K562 (cell line): ENCODE results near the gene DACT1. TPM values are rescaled to one million over a fixed set of nuclear protein-coding genes. Genes with fewer than 3 reads are reported as not detected.

Experiments used
- NFE2 ChIP-seq: IDR thresholded peaks from 2 replicates; pipeline ENCODE4 v1.6.1; 2014; ENCODE audit warnings: antibody characterized with exemption, low read depth
- RNF2 ChIP-seq: sonication (generic); IDR thresholded peaks from 2 replicates; pipeline ENCODE4 v1.6.1; 2016
- ZNF184 ChIP-seq: sonication (generic); formaldehyde crosslinking; IDR thresholded peaks from 2 replicates; pipeline ENCODE4 v1.5.0; 2020; ENCODE audit warnings: missing genetic modification reagents
- polyA plus RNA-seq, 8 experiments: library from polyadenylated mRNA; depleted of rRNA in 4 of 8; stranded (reverse) in 5 of 8; unstranded in 3 of 8; fragments of >200 nt; fragmentation: Nextera tagmentation in 2 of 8; fragmentation: Illumina TruSeq in 1 of 8; extraction: Ambion mirVana in 2 of 8; extraction: Trizol in 1 of 8; gene quantifications; 2 replicates each; pipeline versions ENCODE4 v1.2.1 to v1.2.3, GENCODE V29; 2011 to 2014; ENCODE audit warnings: inconsistent platforms in 1 of 8, missing spikeins in 1 of 8
- total RNA-seq, 7 experiments: library from RNA; depleted of rRNA in 6 of 7; stranded (reverse); fragments of >200 nt in 6 of 7; fragmentation: Illumina TruSeq in 2 of 7; extraction: Trizol in 2 of 7; gene quantifications; 2 replicates each; pipeline versions ENCODE4 v1.2.1 to v1.2.3, GENCODE V29; 2011 to 2021; ENCODE audit warnings: low replicate concordance in 1 of 7
- TF ChIP-seq, protein P1 (sequence below): fragments of 450-650 bp; formaldehyde crosslinking; IDR thresholded peaks from 2 replicates; pipeline ENCODE4 v1.4.0; 2020; ENCODE audit warnings: mild to moderate bottlenecking, moderate library complexity
- TF ChIP-seq, protein P2 (sequence below): sonication (generic); formaldehyde crosslinking; IDR thresholded peaks from 2 replicates; pipeline ENCODE4 v1.9.0; 2022; ENCODE audit warnings: mild to moderate bottlenecking, missing genetic modification reagents
- TF ChIP-seq, protein P3 (sequence below): fragments of 450-650 bp; IDR thresholded peaks from 2 replicates; pipeline ENCODE4 v1.6.1; 2017; ENCODE audit warnings: antibody characterized with exemption
- TF ChIP-seq, protein P4 (sequence below): fragments of 450-650 bp; IDR thresholded peaks from 2 replicates; pipeline ENCODE4 v1.6.1; 2014; ENCODE audit warnings: low read depth, mild to moderate bottlenecking, moderate library complexity, borderline replicate concordance
- TF ChIP-seq, protein P5 (sequence below): sonication (generic); formaldehyde crosslinking; IDR thresholded peaks from 2 replicates; pipeline ENCODE4 v1.8.0; 2022; ENCODE audit warnings: missing genetic modification reagents, mild to moderate bottlenecking, moderate library complexity, borderline replicate concordance

DACT1 gene
- total and polyA plus RNA-seq, 9 of the 15 experiments (the other 6 are each of a cell fraction or from before 2014, with no cell fraction given) = 0.07 to 0.30 (median 0.13) TPM

DNA sequence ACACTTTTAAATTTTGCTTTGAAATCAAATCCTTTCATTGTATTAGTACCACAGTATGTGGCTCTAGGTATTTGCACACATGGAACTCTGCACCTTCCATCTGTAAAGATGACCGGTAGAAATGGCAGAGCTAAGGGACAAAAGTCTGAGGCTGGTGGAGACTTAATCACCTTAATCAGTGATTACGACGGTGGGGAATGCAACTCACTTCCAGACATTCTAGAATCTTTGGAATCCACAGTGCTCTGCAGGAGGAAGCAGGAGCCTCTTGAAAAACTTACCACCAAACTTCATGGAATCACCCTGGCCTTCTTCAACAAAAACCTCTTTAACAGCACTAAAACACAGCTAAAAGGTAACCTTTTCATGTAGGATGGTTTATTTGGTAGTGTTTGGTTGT is 3.9 kb upstream of the DACT1 start (continued):
- TF ChIP-seq, protein P1, sequence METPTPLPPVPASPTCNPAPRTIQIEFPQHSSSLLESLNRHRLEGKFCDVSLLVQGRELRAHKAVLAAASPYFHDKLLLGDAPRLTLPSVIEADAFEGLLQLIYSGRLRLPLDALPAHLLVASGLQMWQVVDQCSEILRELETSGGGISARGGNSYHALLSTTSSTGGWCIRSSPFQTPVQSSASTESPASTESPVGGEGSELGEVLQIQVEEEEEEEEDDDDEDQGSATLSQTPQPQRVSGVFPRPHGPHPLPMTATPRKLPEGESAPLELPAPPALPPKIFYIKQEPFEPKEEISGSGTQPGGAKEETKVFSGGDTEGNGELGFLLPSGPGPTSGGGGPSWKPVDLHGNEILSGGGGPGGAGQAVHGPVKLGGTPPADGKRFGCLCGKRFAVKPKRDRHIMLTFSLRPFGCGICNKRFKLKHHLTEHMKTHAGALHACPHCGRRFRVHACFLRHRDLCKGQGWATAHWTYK (CRISPR knock-in tag) = no peak
- TF ChIP-seq, protein P2, sequence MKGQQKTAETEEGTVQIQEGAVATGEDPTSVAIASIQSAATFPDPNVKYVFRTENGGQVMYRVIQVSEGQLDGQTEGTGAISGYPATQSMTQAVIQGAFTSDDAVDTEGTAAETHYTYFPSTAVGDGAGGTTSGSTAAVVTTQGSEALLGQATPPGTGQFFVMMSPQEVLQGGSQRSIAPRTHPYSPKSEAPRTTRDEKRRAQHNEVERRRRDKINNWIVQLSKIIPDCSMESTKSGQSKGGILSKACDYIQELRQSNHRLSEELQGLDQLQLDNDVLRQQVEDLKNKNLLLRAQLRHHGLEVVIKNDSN = no peak
- TF ChIP-seq, protein P3, sequence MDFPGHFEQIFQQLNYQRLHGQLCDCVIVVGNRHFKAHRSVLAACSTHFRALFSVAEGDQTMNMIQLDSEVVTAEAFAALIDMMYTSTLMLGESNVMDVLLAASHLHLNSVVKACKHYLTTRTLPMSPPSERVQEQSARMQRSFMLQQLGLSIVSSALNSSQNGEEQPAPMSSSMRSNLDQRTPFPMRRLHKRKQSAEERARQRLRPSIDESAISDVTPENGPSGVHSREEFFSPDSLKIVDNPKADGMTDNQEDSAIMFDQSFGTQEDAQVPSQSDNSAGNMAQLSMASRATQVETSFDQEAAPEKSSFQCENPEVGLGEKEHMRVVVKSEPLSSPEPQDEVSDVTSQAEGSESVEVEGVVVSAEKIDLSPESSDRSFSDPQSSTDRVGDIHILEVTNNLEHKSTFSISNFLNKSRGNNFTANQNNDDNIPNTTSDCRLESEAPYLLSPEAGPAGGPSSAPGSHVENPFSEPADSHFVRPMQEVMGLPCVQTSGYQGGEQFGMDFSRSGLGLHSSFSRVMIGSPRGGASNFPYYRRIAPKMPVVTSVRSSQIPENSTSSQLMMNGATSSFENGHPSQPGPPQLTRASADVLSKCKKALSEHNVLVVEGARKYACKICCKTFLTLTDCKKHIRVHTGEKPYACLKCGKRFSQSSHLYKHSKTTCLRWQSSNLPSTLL = no peak
- TF ChIP-seq, protein P4, sequence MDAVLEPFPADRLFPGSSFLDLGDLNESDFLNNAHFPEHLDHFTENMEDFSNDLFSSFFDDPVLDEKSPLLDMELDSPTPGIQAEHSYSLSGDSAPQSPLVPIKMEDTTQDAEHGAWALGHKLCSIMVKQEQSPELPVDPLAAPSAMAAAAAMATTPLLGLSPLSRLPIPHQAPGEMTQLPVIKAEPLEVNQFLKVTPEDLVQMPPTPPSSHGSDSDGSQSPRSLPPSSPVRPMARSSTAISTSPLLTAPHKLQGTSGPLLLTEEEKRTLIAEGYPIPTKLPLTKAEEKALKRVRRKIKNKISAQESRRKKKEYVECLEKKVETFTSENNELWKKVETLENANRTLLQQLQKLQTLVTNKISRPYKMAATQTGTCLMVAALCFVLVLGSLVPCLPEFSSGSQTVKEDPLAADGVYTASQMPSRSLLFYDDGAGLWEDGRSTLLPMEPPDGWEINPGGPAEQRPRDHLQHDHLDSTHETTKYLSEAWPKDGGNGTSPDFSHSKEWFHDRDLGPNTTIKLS = no peak
- TF ChIP-seq NFE2 (no peak), RNF2 (no peak), ZNF184 (CRISPR knock-in tag) (no peak)
- TF ChIP-seq, protein P5, sequence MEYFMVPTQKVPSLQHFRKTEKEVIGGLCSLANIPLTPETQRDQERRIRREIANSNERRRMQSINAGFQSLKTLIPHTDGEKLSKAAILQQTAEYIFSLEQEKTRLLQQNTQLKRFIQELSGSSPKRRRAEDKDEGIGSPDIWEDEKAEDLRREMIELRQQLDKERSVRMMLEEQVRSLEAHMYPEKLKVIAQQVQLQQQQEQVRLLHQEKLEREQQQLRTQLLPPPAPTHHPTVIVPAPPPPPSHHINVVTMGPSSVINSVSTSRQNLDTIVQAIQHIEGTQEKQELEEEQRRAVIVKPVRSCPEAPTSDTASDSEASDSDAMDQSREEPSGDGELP (CRISPR knock-in tag) = no peak
